ENCODE results near the gene PTTG1. TPM values are rescaled to one million over a fixed set of nuclear protein-coding genes. Genes with fewer than 3 reads are reported as not detected.

The PTTG1 gene
- total and polyA plus RNA-seq, 3 donors from 2014 or later: 153 to 429 (median 209) TPM

GRCh38 chr5:160467555-160468362 lies 46.1 kb downstream of the PTTG1 start:
- no peaks in the 10 kb centered on the region for H3K36me3 ChIP-seq (ENCODE audit: low read depth, missing control alignments)
- no peak for TF ChIP-seq CTCF (IDR thresholded peaks at IDR 0.05)
- no peak for TF ChIP-seq POLR2A (IDR thresholded peaks at IDR 0.05)
- no peaks in the 10 kb centered on the region for H3K27me3 ChIP-seq
- no peaks in the 10 kb centered on the region for H3K9me3 ChIP-seq
- H3K4me1 ChIP-seq: peaks cover 7% of the 10 kb centered on the region
- H3K27ac ChIP-seq: no peak overlapping the region
- WGBS, 2 donors: 30 to 39% methylated on average over 22 to 29 of the region's 29 CpGs
- peak; percentile 57 for DNase-seq
- peak overlapping the region in 1 of 2 donors; percentile 30 for H3K4me3 ChIP-seq
- intact Hi-C loops (cut with DNase I; ENCODE audit: low total_unique reads): no loop called here

- no peaks in the 10 kb centered on the region for H3K36me3 ChIP-seq (ENCODE audit: low read depth, missing control alignments)
- DNase-seq: no peak
- no peaks in the 10 kb centered on the region for H3K9me3 ChIP-seq
- WGBS, 2 donors: 38 to 40% methylated on average over 3 of the region's 3 CpGs
- intact Hi-C loops (cut with DNase I; ENCODE audit: low total_unique reads): no loop called here
- no peak overlapping the region for H3K27ac ChIP-seq
- H3K4me1 ChIP-seq: peaks cover 7% of the 10 kb centered on the region
- H3K4me3 ChIP-seq: peak overlapping the region in 1 of 2 donors; percentile 30
- H3K27me3 ChIP-seq: no peaks in the 10 kb centered on the region
- TF ChIP-seq POLR2A (IDR thresholded peaks at IDR 0.05): no peak
- no peak for TF ChIP-seq CTCF (IDR thresholded peaks at IDR 0.05)
These were observed 46.8 kb downstream of the PTTG1 start for GRCh38 chr5:160468363-160468975.

GRCh38 chr5:160469156-160470144 lies 47.8 kb downstream of the PTTG1 start:
- H3K4me1 ChIP-seq: peaks cover 7% of the 10 kb centered on the region
- no peak overlapping the region for H3K4me3 ChIP-seq
- intact Hi-C loops (cut with DNase I; ENCODE audit: low total_unique reads): no loop called here
- WGBS, 2 donors: 89% methylated on average over 19 to 20 of the region's 20 CpGs
- H3K36me3 ChIP-seq (ENCODE audit: low read depth, missing control alignments): no peaks in the 10 kb centered on the region
- TF ChIP-seq POLR2A (IDR thresholded peaks at IDR 0.05) (no peak), CTCF (IDR thresholded peaks at IDR 0.05) (no peak)
- H3K9me3 ChIP-seq: no peaks in the 10 kb centered on the region
- no peak overlapping the region for H3K27ac ChIP-seq
- no peak for DNase-seq
- H3K27me3 ChIP-seq: no peaks in the 10 kb centered on the region

- intact Hi-C loops (cut with DNase I; ENCODE audit: low total_unique reads): no loop called here
- Histone ChIP-seq H3K27me3 (no peaks in the 10 kb centered on the region), H3K36me3 (ENCODE audit: low read depth, missing control alignments) (no peaks in the 10 kb centered on the region), H3K27ac (no peak overlapping the region), H3K4me1 (peaks cover 7% of the 10 kb centered on the region), H3K9me3 (no peaks in the 10 kb centered on the region), H3K4me3 (no peak overlapping the region)
- peak; percentile 30 for DNase-seq
- no peak for TF ChIP-seq CTCF (IDR thresholded peaks at IDR 0.05)
- no peak for TF ChIP-seq POLR2A (IDR thresholded peaks at IDR 0.05)
- 30 to 31% methylated on average over 7 of the region's 7 CpGs for WGBS, 2 donors
These were observed 49.0 kb downstream of the PTTG1 start for GRCh38 chr5:160470437-160471361.

All from testis (tissue), 3 donors.